Upper lobe of left lung (tissue), 4 donors: ENCODE measurements around the gene PXDN.

ENCODE experiments used
- CTCF ChIP-seq, 6 experiments: fragments of 450-650 bp in 4 of 6; fragments of 200-600 bp in 2 of 6; sonication (generic) in 2 of 6; IDR thresholded peaks; one replicate each; pipeline ENCODE4 v1.5.1; 2016 to 2019; ENCODE audit warnings: antibody characterized with exemption in 6 of 6
- POLR2A ChIP-seq, 4 donors: fragments of 450-650 bp; IDR thresholded peaks; one replicate each; pipeline ENCODE4 v1.5.1; 2016 to 2017; ENCODE audit warnings: antibody characterized with exemption in 4 of 4, mild to moderate bottlenecking in 2 of 4

- no peak for TF ChIP-seq CTCF (IDR thresholded peaks at IDR 0.05)
- TF ChIP-seq POLR2A (IDR thresholded peaks at IDR 0.05) = no peak
Observed at GRCh38 chr2:1613078-1613445, 131.3 kb downstream of the PXDN start.
